ENCODE measurements around the gene SLC16A11.

The SLC16A11 gene

DNA sequence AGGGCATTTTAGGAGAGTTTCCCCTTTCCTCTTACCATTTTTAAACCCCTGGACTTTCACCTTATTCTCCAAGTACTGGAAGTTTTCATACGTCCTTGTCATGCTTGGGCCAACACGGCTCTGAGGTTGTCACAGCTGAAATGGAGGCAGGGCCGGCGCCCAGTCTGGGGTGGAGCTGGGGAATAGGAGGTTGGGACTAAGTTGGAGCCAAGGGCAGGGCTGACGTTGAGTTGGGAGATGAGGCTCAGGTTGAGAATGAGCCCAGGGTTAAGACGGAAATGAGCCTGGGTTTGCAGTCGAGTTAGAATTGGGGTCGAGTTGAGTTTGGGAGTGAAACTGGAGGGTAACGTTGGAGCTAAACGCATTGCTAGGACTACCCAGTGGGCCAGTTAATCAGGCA, 34.8 kb upstream of the SLC16A11 start:
- Histone ChIP-seq H3K9me3 (ENCODE audit: control insufficient read depth, low read length) (no peaks in the 10 kb centered on the region), H3K27ac (ENCODE audit: insufficient read depth, low read length, poor library complexity, severe bottlenecking) (no peak overlapping the region), H3K4me1 (ENCODE audit: control insufficient read depth, insufficient read depth, low read length, poor library complexity, severe bottlenecking) (peaks cover 5% of the 10 kb centered on the region), H3K27me3 (replicated peaks; ENCODE audit: control insufficient read depth, insufficient read depth, low read length, poor library complexity, severe bottlenecking) (no peaks in the 10 kb centered on the region), H3K36me3 (ENCODE audit: control insufficient read depth, insufficient read depth, low read length) (no peaks in the 10 kb centered on the region), H3K4me3 (ENCODE audit: insufficient read depth, low read depth, low read length, poor library complexity, severe bottlenecking) (no peak overlapping the region)
- DNase-seq, result no peak

- Histone ChIP-seq H3K36me3 (ENCODE audit: control insufficient read depth, insufficient read depth, low read length) (no peaks in the 10 kb centered on the region), H3K27ac (ENCODE audit: insufficient read depth, low read length, poor library complexity, severe bottlenecking) (no peak overlapping the region), H3K4me1 (ENCODE audit: control insufficient read depth, insufficient read depth, low read length, poor library complexity, severe bottlenecking) (peaks cover 5% of the 10 kb centered on the region), H3K4me3 (ENCODE audit: insufficient read depth, low read depth, low read length, poor library complexity, severe bottlenecking) (no peak overlapping the region), H3K9me3 (ENCODE audit: control insufficient read depth, low read length) (no peaks in the 10 kb centered on the region), H3K27me3 (replicated peaks; ENCODE audit: control insufficient read depth, insufficient read depth, low read length, poor library complexity, severe bottlenecking) (no peaks in the 10 kb centered on the region)
- DNase-seq, result no peak
Measured at GRCh38 chr17:7077911-7078546, 34.1 kb upstream of the SLC16A11 start.

DNA sequence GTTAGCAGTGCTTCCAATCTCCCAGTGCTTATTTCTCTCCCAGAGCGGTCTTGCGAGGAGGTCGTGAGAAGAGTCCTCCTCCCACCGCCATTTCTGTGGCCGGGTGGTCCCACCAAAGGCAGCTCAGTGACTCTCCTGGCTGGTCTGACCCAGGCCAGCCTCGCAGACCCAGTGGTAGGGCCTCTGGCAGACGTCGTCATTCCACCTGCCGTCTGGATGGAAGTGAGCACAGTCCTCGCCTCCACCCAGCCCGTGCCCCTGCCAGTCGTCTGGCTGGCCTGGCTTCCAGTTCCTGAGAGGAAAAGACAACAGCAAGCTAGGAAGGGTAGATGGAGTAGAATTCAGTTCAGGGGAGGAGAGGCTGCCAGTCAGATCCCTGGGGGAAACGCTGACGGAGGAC, 31.0 kb upstream of the SLC16A11 start:
- Histone ChIP-seq H3K4me1 (ENCODE audit: control insufficient read depth, insufficient read depth, low read length, poor library complexity, severe bottlenecking) (no peaks in the 10 kb centered on the region), H3K36me3 (ENCODE audit: control insufficient read depth, insufficient read depth, low read length) (no peaks in the 10 kb centered on the region), H3K4me3 (ENCODE audit: insufficient read depth, low read depth, low read length, poor library complexity, severe bottlenecking) (no peak overlapping the region), H3K27ac (ENCODE audit: insufficient read depth, low read length, poor library complexity, severe bottlenecking) (no peak overlapping the region), H3K9me3 (ENCODE audit: control insufficient read depth, low read length) (no peaks in the 10 kb centered on the region), H3K27me3 (replicated peaks; ENCODE audit: control insufficient read depth, insufficient read depth, low read length, poor library complexity, severe bottlenecking) (no peaks in the 10 kb centered on the region)
- no peak for DNase-seq

GRCh38 chr17:7072406-7072805, 28.5 kb upstream of the SLC16A11 start:
- H3K27me3 ChIP-seq (replicated peaks; ENCODE audit: control insufficient read depth, insufficient read depth, low read length, poor library complexity, severe bottlenecking), result no peaks in the 10 kb centered on the region
- no peaks in the 10 kb centered on the region for H3K4me1 ChIP-seq (ENCODE audit: control insufficient read depth, insufficient read depth, low read length, poor library complexity, severe bottlenecking)
- peaks cover 5% of the 10 kb centered on the region for H3K9me3 ChIP-seq (ENCODE audit: control insufficient read depth, low read length)
- DNase-seq, result no peak
- no peaks in the 10 kb centered on the region for H3K36me3 ChIP-seq (ENCODE audit: control insufficient read depth, insufficient read depth, low read length)
- no peak overlapping the region for H3K4me3 ChIP-seq (ENCODE audit: insufficient read depth, low read depth, low read length, poor library complexity, severe bottlenecking)
- H3K27ac ChIP-seq (ENCODE audit: insufficient read depth, low read length, poor library complexity, severe bottlenecking), result no peak overlapping the region

DNA sequence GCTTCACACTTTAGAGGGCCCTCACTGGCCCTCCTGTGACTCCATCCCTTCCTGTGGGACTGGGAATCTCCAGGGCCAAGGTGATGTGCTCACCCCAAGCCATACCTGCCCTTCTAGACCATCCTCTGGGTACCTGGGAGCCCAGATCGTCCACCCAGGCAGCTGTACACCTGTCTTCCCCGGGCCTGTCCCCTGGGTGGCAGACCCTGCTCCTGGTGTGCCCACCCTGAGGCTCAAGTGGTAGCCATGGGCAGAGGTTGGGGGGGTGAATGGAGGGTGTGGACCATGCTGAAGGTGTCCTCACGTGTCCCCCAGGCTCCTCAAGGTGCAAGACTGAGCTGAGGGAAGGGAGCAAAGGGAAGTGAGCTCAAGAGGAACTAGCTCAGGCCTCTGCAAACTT, 26.8 kb upstream of the SLC16A11 start:
- H3K4me3 ChIP-seq (ENCODE audit: insufficient read depth, low read depth, low read length, poor library complexity, severe bottlenecking), result no peak overlapping the region
- H3K4me1 ChIP-seq (ENCODE audit: control insufficient read depth, insufficient read depth, low read length, poor library complexity, severe bottlenecking), result no peaks in the 10 kb centered on the region

GRCh38 chr17:7068268-7068667, 24.4 kb upstream of the SLC16A11 start:
- Histone ChIP-seq H3K36me3 (ENCODE audit: control insufficient read depth, insufficient read depth, low read length) (no peaks in the 10 kb centered on the region), H3K4me1 (ENCODE audit: control insufficient read depth, insufficient read depth, low read length, poor library complexity, severe bottlenecking) (no peaks in the 10 kb centered on the region), H3K27ac (ENCODE audit: insufficient read depth, low read length, poor library complexity, severe bottlenecking) (no peak overlapping the region), H3K9me3 (ENCODE audit: control insufficient read depth, low read length) (peaks cover 5% of the 10 kb centered on the region), H3K4me3 (ENCODE audit: insufficient read depth, low read depth, low read length, poor library complexity, severe bottlenecking) (no peak overlapping the region), H3K27me3 (replicated peaks; ENCODE audit: control insufficient read depth, insufficient read depth, low read length, poor library complexity, severe bottlenecking) (no peaks in the 10 kb centered on the region)
- no peak for DNase-seq

More for the DNA sequence above, 26.8 kb upstream of the SLC16A11 start:
- Histone ChIP-seq H3K27me3 (replicated peaks; ENCODE audit: control insufficient read depth, insufficient read depth, low read length, poor library complexity, severe bottlenecking) (no peaks in the 10 kb centered on the region), H3K9me3 (ENCODE audit: control insufficient read depth, low read length) (peaks cover 5% of the 10 kb centered on the region), H3K27ac (ENCODE audit: insufficient read depth, low read length, poor library complexity, severe bottlenecking) (no peak overlapping the region), H3K36me3 (ENCODE audit: control insufficient read depth, insufficient read depth, low read length) (no peaks in the 10 kb centered on the region)
- DNase-seq, result no peak

DNA sequence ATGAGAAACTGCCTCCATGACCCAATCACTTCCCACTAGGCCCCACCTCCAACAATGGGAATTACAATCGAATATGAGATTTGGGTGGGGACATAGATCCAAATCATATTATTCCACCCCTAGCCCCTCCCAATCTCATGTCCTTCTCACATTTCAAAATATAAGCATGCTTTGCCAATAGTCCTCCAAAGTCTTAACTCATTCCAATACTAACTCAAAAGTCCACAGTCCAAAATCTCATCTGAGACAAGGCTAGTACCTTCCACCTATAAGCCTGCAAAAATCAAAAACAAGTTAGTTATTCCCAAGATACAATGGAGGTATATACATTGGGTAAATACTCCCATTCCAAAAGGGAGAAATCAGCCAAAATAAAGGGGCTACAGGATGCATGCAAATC, 23.3 kb upstream of the SLC16A11 start:
- Histone ChIP-seq H3K4me3 (ENCODE audit: insufficient read depth, low read depth, low read length, poor library complexity, severe bottlenecking) (no peak overlapping the region), H3K27ac (ENCODE audit: insufficient read depth, low read length, poor library complexity, severe bottlenecking) (no peak overlapping the region), H3K4me1 (ENCODE audit: control insufficient read depth, insufficient read depth, low read length, poor library complexity, severe bottlenecking) (no peaks in the 10 kb centered on the region), H3K9me3 (ENCODE audit: control insufficient read depth, low read length) (peaks cover 5% of the 10 kb centered on the region), H3K27me3 (replicated peaks; ENCODE audit: control insufficient read depth, insufficient read depth, low read length, poor library complexity, severe bottlenecking) (no peaks in the 10 kb centered on the region), H3K36me3 (ENCODE audit: control insufficient read depth, insufficient read depth, low read length) (no peaks in the 10 kb centered on the region)
- DNase-seq, result no peak

GRCh38 chr17:7064261-7064660, 20.4 kb upstream of the SLC16A11 start:
- Histone ChIP-seq H3K27me3 (replicated peaks; ENCODE audit: control insufficient read depth, insufficient read depth, low read length, poor library complexity, severe bottlenecking) (no peaks in the 10 kb centered on the region), H3K36me3 (ENCODE audit: control insufficient read depth, insufficient read depth, low read length) (no peaks in the 10 kb centered on the region), H3K9me3 (ENCODE audit: control insufficient read depth, low read length) (peaks cover 5% of the 10 kb centered on the region), H3K27ac (ENCODE audit: insufficient read depth, low read length, poor library complexity, severe bottlenecking) (no peak overlapping the region), H3K4me1 (ENCODE audit: control insufficient read depth, insufficient read depth, low read length, poor library complexity, severe bottlenecking) (no peaks in the 10 kb centered on the region), H3K4me3 (ENCODE audit: insufficient read depth, low read depth, low read length, poor library complexity, severe bottlenecking) (no peak overlapping the region)
- DNase-seq, result no peak

DNA sequence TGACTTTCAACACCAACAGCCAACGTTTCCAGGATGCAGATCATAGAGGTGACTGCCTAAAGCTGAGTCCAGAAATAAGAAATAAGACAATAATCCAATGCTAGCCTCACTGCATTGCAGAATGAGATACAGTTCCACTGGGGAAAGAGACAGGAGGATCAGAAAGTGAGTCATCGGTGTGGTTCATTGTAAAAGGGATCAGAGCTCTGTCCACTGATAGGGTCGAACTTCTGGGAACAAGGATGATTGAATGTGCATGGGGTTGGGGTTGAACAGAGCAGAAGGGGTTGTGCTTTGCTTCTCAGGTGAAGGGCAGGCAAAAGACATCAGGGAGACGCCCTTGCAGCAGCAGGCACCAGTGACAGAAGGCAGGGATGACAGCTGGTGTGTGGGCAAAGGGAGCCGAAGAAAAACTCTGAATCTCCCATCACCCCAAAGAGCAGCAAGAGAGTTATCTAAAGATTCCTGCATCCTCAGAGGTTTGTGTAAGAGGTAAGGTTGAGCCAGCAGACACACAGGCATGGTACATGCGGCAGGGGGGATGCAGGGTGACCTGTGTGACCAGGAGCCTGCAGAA, 19.7 kb upstream of the SLC16A11 start:
- Histone ChIP-seq H3K4me1 (ENCODE audit: control insufficient read depth, insufficient read depth, low read length, poor library complexity, severe bottlenecking) (no peaks in the 10 kb centered on the region), H3K36me3 (ENCODE audit: control insufficient read depth, insufficient read depth, low read length) (no peaks in the 10 kb centered on the region), H3K27me3 (replicated peaks; ENCODE audit: control insufficient read depth, insufficient read depth, low read length, poor library complexity, severe bottlenecking) (no peaks in the 10 kb centered on the region), H3K4me3 (ENCODE audit: insufficient read depth, low read depth, low read length, poor library complexity, severe bottlenecking) (no peak overlapping the region), H3K27ac (ENCODE audit: insufficient read depth, low read length, poor library complexity, severe bottlenecking) (no peak overlapping the region), H3K9me3 (ENCODE audit: control insufficient read depth, low read length) (peaks cover 5% of the 10 kb centered on the region)
- no peak for DNase-seq

GRCh38 chr17:7060165-7060891, 16.4 kb upstream of the SLC16A11 start:
- no peak overlapping the region for H3K27ac ChIP-seq (ENCODE audit: insufficient read depth, low read length, poor library complexity, severe bottlenecking)
- H3K4me1 ChIP-seq (ENCODE audit: control insufficient read depth, insufficient read depth, low read length, poor library complexity, severe bottlenecking), result no peaks in the 10 kb centered on the region
- H3K36me3 ChIP-seq (ENCODE audit: control insufficient read depth, insufficient read depth, low read length), result no peaks in the 10 kb centered on the region
- no peak for DNase-seq
- no peaks in the 10 kb centered on the region for H3K27me3 ChIP-seq (replicated peaks; ENCODE audit: control insufficient read depth, insufficient read depth, low read length, poor library complexity, severe bottlenecking)
- no peaks in the 10 kb centered on the region for H3K9me3 ChIP-seq (ENCODE audit: control insufficient read depth, low read length)
- H3K4me3 ChIP-seq (ENCODE audit: insufficient read depth, low read depth, low read length, poor library complexity, severe bottlenecking), result no peak overlapping the region
